ENCODE data around the gene COL9A3. TPM values are rescaled to one million over a fixed set of nuclear protein-coding genes. Genes with fewer than 3 reads are reported as not detected.

The COL9A3 gene
- total RNA-seq, 2 donors from 2014 or later, result 0.54 to 3.1 TPM

- Histone ChIP-seq H3K27me3 (replicated peaks; ENCODE audit: insufficient read depth) (no peaks in the 10 kb centered on the region), H3K27ac (no peak overlapping the region), H3K4me1 (ENCODE audit: control insufficient read depth in 1 of 2, low read depth in 2 of 2) (no peaks in the 10 kb centered on the region), H3K36me3 (no peaks in the 10 kb centered on the region), H3K4me3 (no peak overlapping the region), H3K9me3 (no peaks in the 10 kb centered on the region)
- TF ChIP-seq CTCF (IDR thresholded peaks at IDR 0.05), result no peak
- DNase-seq (ENCODE audit: low spot score) (no peak), ATAC-seq (ENCODE audit: insufficient number of reproducible peaks, low FRiP score, low read depth) (no peak)
Measured at GRCh38 chr20:62832212-62832922, 15.5 kb downstream of the COL9A3 start.

DNA sequence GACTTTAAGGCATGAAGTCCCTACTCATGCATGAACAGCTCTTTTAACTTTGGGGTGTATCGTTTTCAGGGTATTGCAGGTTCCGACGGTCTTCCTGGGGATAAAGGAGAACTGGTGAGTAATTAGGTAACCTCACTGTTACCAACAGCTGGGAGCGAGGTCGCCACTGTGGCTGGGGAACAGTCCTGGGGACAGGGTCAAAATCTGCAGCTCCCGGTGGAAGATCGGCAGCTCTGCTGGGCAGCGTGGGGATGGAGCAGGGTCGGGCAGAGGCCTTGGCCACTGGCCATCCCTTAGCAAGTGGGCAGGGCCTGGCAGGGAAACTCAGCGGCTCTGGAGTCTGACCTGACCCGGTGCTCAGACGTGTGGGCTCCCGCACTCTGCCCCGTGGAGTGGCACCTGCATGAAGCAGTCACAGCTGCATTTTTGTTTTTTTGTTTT is 16.1 kb downstream of the COL9A3 start:
- H3K36me3 ChIP-seq, result no peaks in the 10 kb centered on the region
- H3K4me3 ChIP-seq, result no peak overlapping the region
- no peak for ATAC-seq (ENCODE audit: insufficient number of reproducible peaks, low FRiP score, low read depth)
- H3K9me3 ChIP-seq, result no peaks in the 10 kb centered on the region
- H3K27me3 ChIP-seq (replicated peaks; ENCODE audit: insufficient read depth), result no peaks in the 10 kb centered on the region
- no peaks in the 10 kb centered on the region for H3K4me1 ChIP-seq (ENCODE audit: control insufficient read depth in 1 of 2, low read depth in 2 of 2)
- H3K27ac ChIP-seq, result no peak overlapping the region
- DNase-seq (ENCODE audit: low spot score), result no peak
- TF ChIP-seq CTCF (IDR thresholded peaks at IDR 0.05), result no peak

GRCh38 chr20:62834967-62835730 is 18.3 kb downstream of the COL9A3 start:
- no peak overlapping the region for H3K4me3 ChIP-seq
- no peak for TF ChIP-seq CTCF (IDR thresholded peaks at IDR 0.05)
- no peak for ATAC-seq (ENCODE audit: insufficient number of reproducible peaks, low FRiP score, low read depth)
- H3K4me1 ChIP-seq (ENCODE audit: control insufficient read depth in 1 of 2, low read depth in 2 of 2), result no peaks in the 10 kb centered on the region
- H3K9me3 ChIP-seq, result no peaks in the 10 kb centered on the region
- no peaks in the 10 kb centered on the region for H3K27me3 ChIP-seq (replicated peaks; ENCODE audit: insufficient read depth)
- no peak overlapping the region for H3K27ac ChIP-seq
- DNase-seq (ENCODE audit: low spot score), result no peak
- H3K36me3 ChIP-seq, result no peaks in the 10 kb centered on the region

DNA sequence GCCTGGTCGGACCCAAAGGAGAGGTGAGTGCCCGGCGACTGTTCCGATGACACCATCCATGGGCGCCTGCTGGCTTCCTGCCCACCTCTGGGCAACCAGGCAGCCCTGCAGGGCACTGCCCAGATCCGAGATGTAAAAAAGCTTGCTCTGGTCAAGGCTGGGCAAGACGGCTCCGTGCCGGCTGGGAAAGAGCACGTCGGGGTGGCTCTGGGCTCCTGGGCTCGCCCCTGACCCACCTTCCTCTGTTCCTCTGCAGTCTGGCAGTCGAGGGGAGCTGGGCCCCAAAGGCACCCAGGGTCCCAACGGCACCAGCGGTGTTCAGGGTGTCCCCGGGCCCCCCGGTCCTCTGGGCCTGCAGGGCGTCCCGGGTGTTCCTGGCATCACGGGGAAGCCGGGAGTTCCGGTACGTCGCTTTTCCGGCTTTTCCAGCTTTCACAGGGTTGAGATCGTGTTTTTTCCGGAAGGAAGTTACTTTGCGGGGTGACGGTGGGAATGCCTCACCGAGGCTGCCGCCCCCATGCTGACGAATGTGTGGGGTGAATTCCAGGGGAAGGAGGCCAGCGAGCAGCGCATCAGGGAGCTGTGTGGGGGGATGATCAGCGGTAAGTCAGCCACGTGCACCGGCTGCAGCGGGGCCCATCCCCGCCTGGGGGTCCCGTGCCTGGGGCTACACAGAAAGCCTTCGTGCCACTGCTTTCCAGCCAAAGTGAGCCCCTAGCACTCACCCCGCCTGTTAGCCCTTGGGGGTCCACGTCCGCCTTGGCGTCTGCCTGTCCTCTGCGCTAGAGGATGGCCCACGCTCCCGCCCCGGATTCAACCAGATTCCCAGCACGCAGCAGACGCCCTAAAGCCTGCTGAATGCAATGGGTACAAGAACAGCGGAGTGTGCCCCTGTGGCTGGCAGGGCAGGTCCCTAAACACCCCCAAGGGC is 19.3 kb downstream of the COL9A3 start:
- H3K4me3 ChIP-seq, result no peak overlapping the region
- ATAC-seq (ENCODE audit: insufficient number of reproducible peaks, low FRiP score, low read depth), result no peak
- no peak overlapping the region for H3K27ac ChIP-seq
- no peak for DNase-seq (ENCODE audit: low spot score)
- no peaks in the 10 kb centered on the region for H3K9me3 ChIP-seq
- no peaks in the 10 kb centered on the region for H3K36me3 ChIP-seq
- H3K27me3 ChIP-seq (replicated peaks; ENCODE audit: insufficient read depth), result no peaks in the 10 kb centered on the region
- no peaks in the 10 kb centered on the region for H3K4me1 ChIP-seq (ENCODE audit: control insufficient read depth in 1 of 2, low read depth in 2 of 2)
- TF ChIP-seq CTCF (IDR thresholded peaks at IDR 0.05), result no peak
